A172 (cell line): ENCODE measurements around the gene TSHB. TPM values are rescaled to one million over a fixed set of nuclear protein-coding genes. Genes with fewer than 3 reads are reported as not detected.

ENCODE experiments used
- total RNA-seq: library from RNA; depleted of rRNA; stranded (reverse); fragments of >200 nt; shearing (Covaris generic); gene quantifications from 2 replicates; pipeline ENCODE4 v1.2.3, GENCODE V29; 2014; rRNA removed

TSHB gene
- total RNA-seq, 1 experiment from 2014 or later = not detected

Other genes starting within 250 kb of the TSHB start
- 45.6 and 53.9 TPM in 2 replicates for gene SIKE1, start 249.1 kb upstream of the TSHB start, total RNA-seq
- not detected in 2 replicates for gene SYCP1, start 175.0 kb upstream of the TSHB start, total RNA-seq
- 2.0 and 3.2 TPM in 2 replicates for gene TSPAN2, start 59.7 kb downstream of the TSHB start, total RNA-seq